Left renal cortex interstitium (tissue), 4 donors: ENCODE results near the gene COL4A1. TPM values are rescaled to one million over a fixed set of nuclear protein-coding genes. Genes with fewer than 3 reads are reported as not detected.

Experiments used
- DNase-seq, 4 donors: peaks; one replicate each; pipeline ENCODE4 v3.0.0-alpha.2; 2013; ENCODE audit warnings: low read depth in 4 of 4, low spot score in 2 of 4, missing footprints in 1 of 4
- polyA plus RNA-seq, 4 donors: library from polyadenylated mRNA; unstranded; fragments of 120-200 nt; gene quantifications; one replicate each; pipeline ENCODE4 v1.2.1, GENCODE V29; 2013; ENCODE audit not compliant: insufficient read length in 4 of 4

Gene COL4A1
- polyA plus RNA-seq, 4 donors: 518 to 626 (median 569) TPM

DNA sequence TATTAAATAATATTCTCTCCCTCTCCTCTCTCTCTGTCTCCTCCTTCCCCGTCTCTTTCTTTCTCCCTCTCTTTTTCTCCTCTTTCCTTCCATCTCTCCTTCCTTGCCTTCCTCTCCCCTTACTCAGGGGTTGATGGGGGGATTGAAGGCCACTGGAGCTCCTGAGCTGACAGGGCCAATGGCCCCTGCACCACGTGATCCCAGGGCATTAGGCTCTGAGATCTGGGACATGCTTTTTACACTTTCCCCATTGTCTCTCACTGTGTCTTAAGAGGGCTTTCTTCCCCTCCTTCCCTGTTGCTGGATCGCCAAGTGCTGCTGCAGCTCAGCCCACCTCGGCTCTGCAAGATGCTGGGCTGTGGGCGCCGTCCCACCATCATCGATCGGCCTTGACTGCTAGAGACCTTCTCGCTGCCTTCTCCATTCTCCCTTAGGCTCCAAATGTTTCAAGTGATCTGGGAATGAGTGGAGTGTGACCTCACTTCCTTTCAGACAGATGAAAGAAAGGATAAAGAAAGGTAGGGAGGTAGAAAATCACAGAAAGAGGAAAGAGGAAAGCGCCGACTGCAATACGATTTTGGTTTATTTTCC lies 42.2 kb downstream of the COL4A1 start:
- DNase-seq: no peak

DNA sequence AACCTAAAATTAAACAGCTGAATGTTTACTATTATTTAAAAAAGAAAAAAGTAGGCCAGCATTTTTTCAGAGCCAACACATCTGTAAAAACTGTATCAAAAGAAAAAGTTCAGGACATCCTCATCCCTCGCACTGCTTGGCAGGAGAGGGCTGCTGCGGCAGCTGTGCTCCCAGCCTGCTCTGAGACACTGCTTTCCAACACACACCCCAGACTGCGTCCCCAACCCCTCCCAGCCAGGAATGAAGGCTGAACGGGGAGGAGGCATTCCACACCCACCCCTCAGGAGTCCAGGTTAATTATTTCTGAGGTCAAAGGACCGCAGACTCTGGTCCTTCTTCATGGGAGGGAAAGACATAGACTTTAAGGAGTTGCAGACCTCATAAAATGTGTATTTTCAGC lies 43.1 kb downstream of the COL4A1 start:
- DNase-seq: no peak

DNA sequence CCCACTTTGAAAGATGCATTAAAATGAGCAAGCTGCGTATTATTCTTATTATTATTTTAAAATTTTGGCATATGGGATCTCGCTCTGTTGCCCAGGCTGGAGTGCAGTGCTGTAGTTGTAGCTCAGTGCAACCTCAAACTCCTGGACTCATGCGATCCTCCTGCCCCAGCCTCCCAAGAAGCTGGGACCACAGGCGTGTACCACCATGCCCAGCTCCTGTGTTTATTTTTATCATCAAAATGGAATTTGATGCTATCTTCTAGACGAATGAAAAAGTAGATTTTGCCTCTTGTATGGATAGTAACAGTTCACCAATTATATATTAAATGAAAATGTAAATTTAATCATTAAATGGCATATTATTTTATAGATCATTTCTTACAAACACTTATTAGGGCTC lies 43.6 kb downstream of the COL4A1 start:
- DNase-seq: no peak

DNA sequence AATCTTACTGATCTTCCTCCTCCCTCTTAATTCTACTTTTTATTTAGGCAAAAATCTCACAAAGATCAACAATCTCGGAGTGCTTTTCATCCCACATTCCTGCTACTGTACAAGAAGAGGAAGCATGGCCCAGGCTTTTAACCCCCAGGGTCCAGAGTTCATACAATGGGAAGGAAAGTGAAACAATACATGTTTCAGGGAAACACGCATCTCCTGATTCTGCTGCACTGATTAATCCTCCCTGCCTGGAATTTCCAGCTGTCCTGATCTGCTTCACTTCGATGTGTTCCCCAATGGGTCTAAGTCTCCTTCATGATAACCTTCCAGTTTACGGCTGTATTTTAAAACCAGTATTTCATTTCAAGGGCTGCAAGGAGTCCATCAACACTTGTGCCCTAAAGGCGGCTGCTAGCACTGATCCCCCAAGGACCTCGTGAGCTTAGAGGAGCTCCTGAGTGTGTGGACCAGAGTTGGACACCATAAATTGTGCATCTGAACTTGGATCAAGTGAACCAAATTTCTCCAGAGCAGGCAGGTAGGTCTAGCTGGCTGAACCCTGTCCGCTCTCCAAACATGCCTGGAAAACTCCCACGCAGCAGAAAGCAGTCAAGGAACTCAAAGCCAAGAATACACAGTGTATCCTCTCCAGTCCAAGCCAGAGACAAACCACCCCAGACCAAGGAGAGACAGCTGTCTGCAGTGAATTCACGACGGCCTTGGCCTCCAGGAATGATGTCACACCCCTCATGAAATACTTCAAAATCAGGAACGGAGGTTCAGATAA lies 44.3 kb downstream of the COL4A1 start:
- no peak for DNase-seq

DNA sequence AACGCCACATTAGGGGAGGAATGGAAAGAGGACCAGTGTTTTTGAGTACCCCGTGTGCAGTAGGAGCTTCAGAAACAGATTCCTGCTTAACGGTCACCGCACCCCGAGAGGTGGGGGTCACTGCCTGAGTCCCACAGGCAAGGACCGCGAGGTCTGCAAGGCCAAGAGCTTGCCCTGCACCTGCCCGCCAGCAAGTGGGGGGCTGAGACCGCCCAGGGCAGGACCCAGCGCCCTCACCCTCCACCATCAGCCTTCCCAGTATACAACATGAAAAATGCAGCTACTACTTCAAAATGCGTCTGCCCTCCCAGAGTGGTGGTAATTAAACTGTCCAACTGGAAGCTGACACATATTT lies 44.9 kb downstream of the COL4A1 start:
- DNase-seq: no peak

DNA sequence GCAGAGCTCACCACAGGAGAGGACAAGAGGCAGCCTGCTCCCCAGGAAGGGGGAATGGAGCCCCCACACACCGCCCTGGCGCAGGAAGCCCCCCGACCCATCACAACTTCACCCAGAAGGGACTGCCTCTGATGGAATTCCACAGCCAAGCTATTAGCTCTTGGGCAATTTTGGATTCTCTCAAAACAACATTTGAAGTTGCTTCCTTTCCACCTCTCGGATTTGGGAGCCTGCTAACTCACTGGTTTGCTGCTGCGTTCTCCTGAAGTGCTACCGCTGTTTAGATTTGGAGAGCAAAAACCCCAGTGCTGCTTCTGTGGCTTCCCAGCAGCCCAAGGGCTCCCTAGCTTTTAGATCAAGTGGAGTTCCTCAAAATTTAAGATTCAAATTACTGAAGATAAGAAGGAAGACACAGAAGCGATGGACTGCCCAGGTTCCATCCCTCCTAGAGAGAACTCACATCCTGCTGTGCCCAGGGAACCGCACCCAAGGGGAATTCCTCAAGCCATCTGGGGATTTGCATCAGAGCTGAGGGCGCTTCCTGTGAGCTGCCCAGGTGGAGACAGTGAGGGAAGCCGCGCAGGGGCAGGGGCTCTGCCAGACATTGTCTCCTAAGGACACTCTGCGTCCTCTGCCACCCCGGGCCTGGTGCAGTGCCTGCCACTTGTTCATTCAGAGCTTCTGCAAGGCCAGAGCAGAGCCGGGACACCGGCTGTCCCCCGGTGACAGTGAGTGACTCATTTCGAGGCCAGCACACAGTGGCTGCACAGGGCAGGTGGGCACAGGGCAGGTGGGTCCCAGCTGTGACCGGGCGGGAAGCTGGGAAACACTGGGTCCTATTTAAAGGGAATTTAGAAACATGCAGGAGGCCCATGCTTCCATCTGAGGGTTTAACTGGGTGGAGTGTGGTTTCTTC lies 45.5 kb downstream of the COL4A1 start:
- DNase-seq: no peak

DNA sequence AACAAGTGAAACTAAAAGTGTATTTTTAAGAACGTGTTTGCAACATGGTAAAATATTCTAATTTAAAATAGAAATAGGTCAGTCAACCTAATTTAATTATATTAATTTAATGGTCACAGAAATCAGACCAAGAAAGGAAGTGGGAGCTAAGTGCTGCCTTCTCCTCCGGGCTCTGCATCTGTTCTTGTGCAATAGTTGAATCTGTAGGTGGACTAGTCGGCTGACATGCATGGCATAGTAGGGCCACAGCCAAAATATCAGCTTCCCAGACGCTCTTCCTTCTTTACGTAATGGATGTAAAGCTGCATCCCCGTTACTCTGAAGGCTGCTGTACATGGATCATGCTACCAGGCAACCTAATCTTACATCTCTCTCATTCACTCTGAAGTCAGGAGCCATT lies 47.3 kb downstream of the COL4A1 start:
- no peak for DNase-seq

DNA sequence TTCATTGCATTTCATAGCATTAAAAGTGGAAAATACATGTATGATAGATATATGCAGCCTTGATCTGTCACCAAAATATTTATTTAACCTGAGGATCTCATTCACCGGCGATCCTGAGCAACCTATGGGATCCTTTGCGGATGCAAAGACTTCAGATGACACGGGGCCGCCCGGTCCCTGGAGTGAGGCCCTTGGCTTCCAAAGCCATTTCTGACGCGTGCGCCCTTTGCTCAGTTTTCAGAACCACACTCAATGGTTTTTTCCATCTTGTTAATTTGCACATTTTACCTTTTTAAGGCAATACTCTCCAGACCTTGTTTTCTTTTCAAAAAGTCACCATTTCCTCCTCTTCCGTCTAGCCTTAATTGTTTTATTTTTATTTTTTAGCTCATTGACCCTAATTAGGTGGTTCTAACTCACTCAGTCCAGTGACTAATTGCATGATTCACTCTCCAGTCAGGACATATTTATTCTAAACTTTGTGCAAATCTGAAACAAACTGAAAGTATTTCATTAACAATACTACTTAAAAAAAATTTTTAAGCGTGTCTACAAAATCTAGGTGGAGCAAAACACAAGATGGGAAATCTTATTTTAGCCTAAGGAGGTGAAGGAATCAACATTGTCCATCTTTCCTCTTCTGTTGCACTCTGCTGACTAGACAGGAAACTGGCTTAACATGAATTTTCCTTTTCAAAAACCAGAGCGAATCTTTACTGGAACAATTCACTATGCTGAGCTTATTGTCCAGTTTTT lies 47.9 kb downstream of the COL4A1 start:
- DNase-seq: no peak

DNA sequence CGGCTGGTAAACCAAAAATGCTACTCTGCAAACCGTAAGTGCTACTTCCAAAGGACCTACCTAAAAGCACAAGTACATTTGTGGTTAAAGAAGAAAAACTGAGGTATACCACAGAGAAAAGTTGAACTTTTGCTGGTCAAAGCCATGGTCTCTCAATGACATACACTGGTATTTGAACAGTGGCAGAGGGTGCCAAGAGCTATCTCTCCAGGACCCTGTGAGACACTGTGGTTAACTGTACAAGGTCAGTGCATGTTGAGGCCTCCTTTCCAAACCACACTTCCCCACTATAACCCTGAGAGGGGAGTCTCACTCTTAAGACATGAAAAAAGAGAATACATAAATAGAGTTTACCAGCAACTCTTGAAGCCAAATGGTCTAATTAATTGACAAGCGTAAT lies 49.5 kb downstream of the COL4A1 start:
- DNase-seq: no peak

DNA sequence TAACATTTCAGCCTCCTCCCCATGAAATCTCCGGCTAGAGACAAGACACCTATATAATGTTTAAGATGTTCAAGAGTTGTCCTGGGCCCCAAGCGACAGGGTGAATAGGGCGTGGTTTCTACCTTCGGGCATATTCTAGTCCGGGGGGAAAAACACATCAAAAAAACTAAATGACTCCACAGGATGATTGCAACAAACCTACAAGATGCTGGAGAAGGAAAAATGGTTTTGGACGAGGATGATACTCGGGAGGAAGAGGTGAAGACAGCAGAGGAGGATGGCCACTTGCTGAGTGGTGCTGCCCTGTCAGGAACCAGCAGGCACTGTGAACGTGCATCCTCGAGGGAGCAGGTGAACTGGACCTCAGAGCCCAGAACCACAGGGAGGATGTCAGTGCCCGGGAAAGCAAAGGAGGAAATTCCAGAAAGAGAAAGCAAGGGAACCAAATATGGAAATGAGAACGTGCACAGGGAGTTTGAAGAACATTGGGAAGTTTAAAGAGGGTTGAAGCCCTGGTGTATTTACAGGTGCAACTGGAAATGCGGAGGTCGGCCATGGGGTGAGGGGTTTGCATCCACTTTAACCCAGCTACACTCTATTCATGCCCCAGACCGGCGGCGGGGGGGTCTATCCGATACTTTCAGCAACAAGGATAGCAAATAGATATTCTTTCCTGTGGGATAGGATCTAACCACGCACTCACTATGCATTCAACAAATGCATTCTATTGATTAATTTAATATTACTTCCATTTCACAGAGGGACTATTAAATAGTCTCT lies 50.6 kb downstream of the COL4A1 start:
- DNase-seq: no peak

DNA sequence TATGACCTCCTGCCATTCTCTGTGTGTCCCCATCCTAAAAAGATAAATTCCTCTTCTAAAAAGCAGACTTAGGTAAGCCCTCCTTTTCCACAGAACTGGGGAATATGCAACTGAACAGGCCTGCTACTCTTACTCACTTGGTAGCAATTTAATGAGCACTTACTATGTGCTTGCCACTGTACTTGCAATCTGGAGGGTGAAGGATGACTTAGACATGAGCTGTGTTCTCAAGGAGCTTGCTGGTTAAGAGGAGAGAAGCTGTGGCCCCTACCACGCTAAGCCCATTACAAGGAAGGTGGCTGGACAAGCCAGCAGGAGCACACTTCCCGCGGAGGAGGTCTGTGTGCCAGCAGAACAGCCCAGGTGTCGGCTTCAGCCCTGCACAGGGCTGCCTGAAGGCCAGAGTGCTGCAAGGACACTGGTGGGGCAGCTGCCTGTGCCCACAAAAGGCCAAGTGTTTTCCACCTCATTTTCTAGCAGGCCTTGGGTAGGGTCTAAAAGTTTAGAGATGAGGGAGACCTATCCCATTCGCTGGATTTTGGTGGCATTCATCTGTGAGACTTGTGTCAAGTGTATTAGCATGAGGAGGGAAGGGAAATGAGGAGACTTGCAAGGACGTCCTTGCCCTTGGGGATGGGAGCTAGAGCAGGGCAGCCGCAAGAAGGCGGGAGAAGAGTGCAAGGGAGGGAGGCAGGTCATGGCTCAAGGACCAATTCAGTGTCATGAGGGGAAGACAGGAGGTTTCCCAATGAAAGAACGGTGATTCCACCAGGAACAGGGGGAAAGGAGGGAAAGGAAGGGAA lies 52.0 kb downstream of the COL4A1 start:
- no peak for DNase-seq

DNA sequence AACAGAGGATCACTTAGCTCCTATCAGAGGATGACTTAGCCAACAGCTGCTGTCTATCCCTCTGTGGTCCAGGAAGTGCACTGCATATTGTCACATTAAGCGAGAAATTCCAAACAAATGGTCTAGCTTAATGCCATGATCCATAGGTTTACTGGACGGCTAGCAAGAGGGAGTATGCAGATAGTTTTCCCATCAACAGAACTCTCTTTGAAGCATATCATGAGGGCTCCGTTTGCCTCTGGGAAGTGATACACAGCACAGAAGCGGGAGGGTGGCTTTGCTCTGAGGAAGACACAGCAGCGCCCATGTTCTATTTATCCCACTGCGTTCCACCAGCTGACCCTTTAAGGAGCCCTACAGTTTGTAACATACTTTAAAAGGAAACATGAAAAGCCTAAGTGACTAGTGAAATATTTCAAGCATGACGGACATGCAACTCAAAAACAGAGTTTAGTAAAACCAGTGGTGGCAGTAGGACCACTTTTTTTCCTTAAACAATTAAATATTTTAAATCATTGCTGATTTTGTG lies 52.7 kb downstream of the COL4A1 start:
- no peak for DNase-seq

DNA sequence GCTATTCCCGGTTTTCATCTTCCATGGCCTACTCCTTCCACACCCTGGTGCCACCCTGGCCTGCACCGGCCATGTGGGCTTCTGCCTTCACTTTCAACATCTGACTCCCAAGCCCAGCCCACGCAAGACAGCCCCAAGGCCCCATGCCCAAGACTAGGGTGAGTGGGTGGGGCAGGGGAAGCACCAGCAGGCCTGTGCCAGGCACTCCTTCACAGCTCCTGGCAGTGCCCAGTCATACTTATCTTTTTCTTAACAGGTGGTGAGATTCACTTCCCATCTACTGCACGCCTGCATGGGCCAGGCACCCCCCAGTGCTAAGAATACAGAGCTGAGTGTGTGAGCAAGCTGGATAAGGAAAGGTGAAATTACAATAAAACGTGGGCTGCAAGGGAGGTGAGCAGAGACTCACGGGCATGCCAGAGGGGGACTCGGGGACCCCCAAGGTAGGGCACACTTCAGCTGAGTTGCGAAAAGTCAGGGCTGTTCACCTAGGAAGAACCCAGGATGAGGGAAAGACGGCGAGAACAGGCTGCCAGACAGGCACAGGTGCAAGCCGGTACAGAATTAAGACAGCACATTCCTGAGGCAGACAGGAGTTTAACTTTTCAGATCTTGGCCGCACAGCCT lies 55.7 kb downstream of the COL4A1 start:
- no peak for DNase-seq

DNA sequence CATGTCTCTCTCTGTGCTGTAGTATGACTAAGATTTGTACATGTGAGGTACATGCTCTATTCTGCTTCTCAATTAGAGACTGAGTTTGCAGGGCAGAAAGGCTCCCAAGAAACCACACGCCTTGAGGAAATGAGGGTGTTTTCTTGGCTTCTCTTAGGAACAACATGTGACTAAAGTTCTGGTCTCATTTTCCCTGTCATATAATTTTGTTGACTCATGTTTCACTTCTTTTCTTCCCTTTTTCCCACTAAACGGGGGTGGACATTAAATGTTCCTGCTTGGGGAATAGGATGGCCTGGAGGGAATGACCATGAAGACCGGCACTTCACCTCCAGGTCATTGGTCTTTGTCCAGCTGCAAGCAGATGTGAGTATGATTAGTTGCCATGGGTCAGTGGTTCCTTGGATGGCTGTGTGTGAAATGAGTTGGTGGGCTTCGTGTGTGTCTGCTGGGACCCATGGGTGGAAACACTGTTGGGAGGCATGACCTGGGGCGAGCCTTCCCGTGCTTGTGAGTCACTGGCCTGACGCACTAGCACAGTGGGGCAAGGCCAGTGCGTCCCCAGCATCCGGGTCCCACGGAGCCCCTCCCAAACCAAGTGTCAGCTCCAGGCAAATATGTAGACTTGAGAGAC lies 56.6 kb downstream of the COL4A1 start:
- DNase-seq: no peak

DNA sequence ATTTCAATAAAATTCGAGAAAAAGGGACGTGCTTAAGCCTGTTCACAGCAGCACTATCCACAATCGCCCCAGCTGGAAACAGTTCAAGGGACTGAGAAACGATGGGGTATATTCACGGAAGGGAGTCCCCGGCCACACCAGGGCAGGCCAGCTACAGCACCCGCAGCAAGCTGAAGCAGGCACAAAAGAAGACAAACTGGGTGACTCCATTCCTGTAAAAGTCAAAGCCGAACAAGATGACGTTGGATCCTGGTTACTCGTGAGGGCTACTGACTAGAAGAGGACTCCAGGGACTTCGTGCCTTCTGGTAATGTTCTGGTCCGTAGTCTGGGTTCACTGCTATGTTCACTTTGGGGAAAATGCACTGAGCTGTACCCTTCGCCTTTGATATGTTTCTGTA lies 57.6 kb downstream of the COL4A1 start:
- no peak for DNase-seq

DNA sequence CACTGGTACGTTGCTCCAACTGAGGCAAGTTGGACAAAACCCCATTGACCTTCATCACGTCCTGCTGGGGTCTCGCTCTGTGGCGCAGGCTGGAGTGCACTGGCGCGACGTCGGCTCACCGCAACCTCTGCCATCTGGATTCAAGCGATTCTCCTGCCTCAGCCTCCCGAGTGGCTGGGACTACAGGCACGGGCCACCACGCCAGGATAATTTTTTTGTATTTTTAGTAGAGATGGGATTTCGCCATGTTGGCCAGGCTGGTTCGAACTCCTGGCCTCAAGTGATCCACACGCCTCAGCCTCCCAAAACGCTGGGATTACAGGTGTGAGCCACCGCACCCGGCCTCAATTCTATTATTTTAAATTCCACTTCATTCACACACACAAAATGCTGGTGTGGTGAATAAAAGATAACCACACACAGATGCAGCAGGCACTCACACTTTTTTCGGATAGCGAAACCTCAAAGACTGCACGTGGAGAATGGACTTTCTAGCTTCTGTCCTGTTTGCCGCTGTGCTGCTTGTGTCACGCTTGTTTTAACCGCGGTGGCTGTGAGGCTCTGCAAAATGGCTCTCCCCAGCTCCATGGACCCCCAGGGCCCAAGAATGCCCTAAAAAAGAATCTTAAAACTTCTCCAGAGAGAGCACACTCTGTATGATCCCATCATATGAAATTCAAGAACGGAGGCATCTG lies 58.4 kb downstream of the COL4A1 start:
- DNase-seq: no peak

DNA sequence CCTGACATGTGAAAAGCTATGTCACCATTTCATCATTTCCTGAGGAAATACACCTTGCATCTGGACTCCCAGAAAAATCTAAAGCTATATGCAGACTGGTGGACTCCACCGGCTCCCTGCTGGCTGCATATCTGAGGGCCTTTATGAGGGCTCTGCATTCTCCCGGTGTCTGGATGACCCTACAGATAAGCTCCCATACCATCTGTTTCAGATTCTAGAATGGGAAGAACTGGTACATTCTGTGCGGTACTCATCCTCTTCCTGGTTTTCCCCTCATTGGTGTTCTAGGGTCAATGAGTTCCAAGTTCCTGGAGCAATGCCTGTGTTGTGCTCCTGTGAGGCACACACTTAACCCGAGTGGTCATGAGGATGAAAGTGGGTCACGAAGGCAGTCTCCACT lies 60.4 kb downstream of the COL4A1 start:
- DNase-seq: no peak
